H1 (cell line): ENCODE results near the gene ZSWIM6.

Experiments used
- CTCF ChIP-seq, 3 experiments: IDR thresholded peaks; 1 replicate in 2 of 3; 2 replicates in 1 of 3; pipeline versions ENCODE4 v1.5.1 to v1.6.1; 2011; ENCODE audit warnings: low read length in 3 of 3, mild to moderate bottlenecking in 3 of 3, inconsistent platforms in 2 of 3, low read depth in 1 of 3, moderate library complexity in 1 of 3; ENCODE audit not compliant: insufficient read depth in 1 of 3; ENCODE audit errors: control extremely low read depth in 1 of 3
- EP300 ChIP-seq, 2 experiments: IDR thresholded peaks; 1 replicate in 1 of 2; 2 replicates in 1 of 2; pipeline ENCODE4 v1.6.1; 2011 to 2012; ENCODE audit warnings: low read depth in 2 of 2, low read length in 2 of 2, mild to moderate bottlenecking in 2 of 2, borderline replicate concordance in 1 of 2, inconsistent platforms in 1 of 2, moderate library complexity in 1 of 2
- PHF8 ChIP-seq: fragments of 200-600 bp; sonication (generic); conservative IDR thresholded peaks from 2 replicates; pipeline ENCODE4 v1.7.1; 2012; ENCODE audit warnings: low read depth, mild to moderate bottlenecking, inconsistent platforms, low read length, moderate library complexity
- POLR2A ChIP-seq, 2 experiments: IDR thresholded peaks; 1 replicate in 1 of 2; 2 replicates in 1 of 2; pipeline ENCODE4 v1.6.1; 2011; ENCODE audit warnings: low read depth in 2 of 2, low read length in 2 of 2, mild to moderate bottlenecking in 2 of 2; ENCODE audit errors: control extremely low read depth in 1 of 2
- RAD21 ChIP-seq, 2 experiments: IDR thresholded peaks in 1 of 2; conservative IDR thresholded peaks in 1 of 2; 2 replicates each; pipeline ENCODE4 v1.6.1; 2011; ENCODE audit warnings: low read depth in 2 of 2, low read length in 2 of 2, improper control_type of control experiment in 1 of 2, inconsistent platforms in 1 of 2, mild to moderate bottlenecking in 1 of 2, moderate library complexity in 1 of 2

DNA sequence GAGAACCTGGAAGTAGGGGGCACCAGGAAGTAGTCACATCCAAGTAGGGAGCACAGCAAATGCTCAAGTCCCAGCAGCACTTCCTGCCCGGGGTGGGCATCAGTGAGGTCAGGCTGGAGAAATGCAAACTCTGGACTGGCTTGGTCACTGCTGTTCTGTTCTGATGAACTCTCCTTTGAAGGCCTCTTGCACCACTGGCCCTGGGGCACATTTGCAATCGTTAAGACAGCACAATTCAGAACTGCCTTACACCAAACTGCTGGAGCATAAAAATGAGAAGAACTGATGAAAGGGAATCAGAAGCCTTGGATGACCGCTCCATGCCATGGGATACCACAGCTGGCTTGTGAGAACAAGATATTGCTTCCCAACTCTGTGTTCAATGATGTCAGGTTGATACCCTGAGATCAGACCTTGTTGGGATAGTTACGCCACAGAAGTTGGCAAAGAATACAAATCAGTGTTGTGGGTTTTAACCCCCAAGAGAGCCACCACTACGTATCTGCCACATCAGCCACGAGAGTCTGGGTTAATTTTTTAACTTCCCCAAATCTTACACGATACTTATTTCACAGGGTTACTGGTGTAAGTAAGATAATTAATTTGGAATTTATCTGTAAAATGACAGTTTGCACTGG lies 42.3 kb upstream of the ZSWIM6 start:
- no peak for TF ChIP-seq CTCF (IDR thresholded peaks at IDR 0.05; ENCODE audit: control extremely low read depth in 1 of 3, insufficient read depth in 1 of 3, low read depth in 1 of 3, low read length in 3 of 3)
- no peak for TF ChIP-seq PHF8
- no peak for TF ChIP-seq POLR2A (IDR thresholded peaks at IDR 0.05; ENCODE audit: control extremely low read depth in 1 of 2, low read depth in 2 of 2, low read length in 2 of 2)
- no peak for TF ChIP-seq EP300 (IDR thresholded peaks at IDR 0.05; ENCODE audit: borderline replicate concordance in 1 of 2, low read depth in 2 of 2, low read length in 2 of 2)
- TF ChIP-seq RAD21 (IDR thresholded peaks at IDR 0.05 in 1 of 2, conservative IDR thresholded peaks at IDR 0.05 in 1 of 2; ENCODE audit: low read depth in 2 of 2, low read length in 2 of 2): no peak
